Fibroblast of skin of right biceps (primary cell): ENCODE measurements around the gene DYNC1H1.
A peak's percentile ranks its signal among the peaks of the same experiment; 100 is the strongest.

Source experiments
- DNase-seq: peaks from one replicate; pipeline ENCODE4 v3.0.0-alpha.2; 2013

DYNC1H1 gene

GRCh38 chr14:102095231-102095870, 131.0 kb downstream of the DYNC1H1 start:
- DNase-seq = peak; percentile 22

- no peak for DNase-seq
Measured at GRCh38 chr14:102095871-102096568, 131.6 kb downstream of the DYNC1H1 start.

- peak; percentile 79 for DNase-seq
Measured at GRCh38 chr14:102096569-102097188, 132.3 kb downstream of the DYNC1H1 start.

GRCh38 chr14:102097441-102098135, 133.2 kb downstream of the DYNC1H1 start:
- DNase-seq = no peak

- DNase-seq = no peak
Measured at GRCh38 chr14:102103062-102103695, 138.8 kb downstream of the DYNC1H1 start.

- no peak for DNase-seq
Measured at GRCh38 chr14:102105369-102105768, 141.0 kb downstream of the DYNC1H1 start.
